ENCODE data around the gene RFTN1. TPM values are rescaled to one million over a fixed set of nuclear protein-coding genes. Genes with fewer than 3 reads are reported as not detected.
A peak's percentile ranks its signal among the peaks of the same experiment; 100 is the strongest.

RFTN1 gene
- total and polyA plus RNA-seq, 5 donors from 2014 or later = 87.1 to 111 (median 104) TPM

DNA sequence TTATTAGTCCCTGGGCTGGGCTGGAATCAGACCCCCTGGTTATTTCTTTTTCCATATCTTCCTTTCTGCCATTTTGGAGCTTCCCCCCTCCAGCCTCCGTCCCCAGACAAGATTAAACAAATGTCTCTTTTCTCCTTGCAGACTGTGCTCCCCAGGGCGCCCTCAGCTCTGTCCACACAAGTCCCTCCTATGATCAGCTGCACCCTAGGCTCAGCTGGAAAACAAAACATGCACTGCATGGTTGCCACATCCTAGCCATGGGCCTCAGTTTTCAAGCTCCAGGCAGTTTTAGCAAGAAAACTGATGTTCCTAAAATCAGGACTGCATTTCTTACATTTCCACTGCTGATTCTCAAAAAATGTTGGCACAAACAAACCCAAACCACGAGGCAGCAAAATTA is 23.5 kb upstream of the RFTN1 start:
- H3K9me3 ChIP-seq (ENCODE audit: control insufficient read depth in 2 of 2, low read length in 2 of 2) = no peaks in the 10 kb centered on the region
- no peak overlapping the region for H3K4me3 ChIP-seq (ENCODE audit: low read depth, low read length)
- no peaks in the 10 kb centered on the region for H3K4me1 ChIP-seq (ENCODE audit: control insufficient read depth, insufficient read depth, low read length, poor library complexity, severe bottlenecking)
- no peaks in the 10 kb centered on the region for H3K9me3 Mint-ChIP-seq
- no peaks in the 10 kb centered on the region for H3K36me3 Mint-ChIP-seq
- H3K27me3 ChIP-seq (ENCODE audit: control insufficient read depth, insufficient read depth, low read length) = peaks cover 18% of the 10 kb centered on the region
- H3K36me3 ChIP-seq (ENCODE audit: control insufficient read depth, insufficient read depth, low read length) = no peaks in the 10 kb centered on the region
- ATAC-seq (ENCODE audit: low read depth in 2 of 2) (no peak), DNase-seq (no peak)
- H3K27ac Mint-ChIP-seq = peak overlapping the region in 1 of 3 donors; percentile 63
- no peak overlapping the region for H3K4me3 Mint-ChIP-seq
- H3K27me3 Mint-ChIP-seq = peaks cover 51% of the 10 kb centered on the region
- H3K4me1 Mint-ChIP-seq = peaks cover 0 to 3% (median 0%) of the 10 kb centered on the region in 4 donors
- no peak overlapping the region for H3K27ac ChIP-seq (ENCODE audit: insufficient read depth, low read length, poor library complexity, severe bottlenecking)

DNA sequence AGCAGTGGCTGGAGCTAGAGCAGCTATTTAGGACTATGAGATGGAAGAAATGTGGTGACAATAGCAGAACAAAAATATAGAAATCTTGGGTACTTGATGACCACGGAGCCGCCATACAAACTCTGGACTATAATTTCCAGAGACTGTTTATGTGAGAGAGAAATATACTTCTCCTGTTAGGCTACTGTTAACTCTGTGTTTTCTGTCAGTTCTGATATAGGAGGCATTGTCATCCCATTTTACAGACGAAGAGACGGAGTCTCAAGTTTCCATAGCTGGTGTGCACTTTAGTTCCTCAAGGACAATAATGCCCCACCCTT is 22.8 kb upstream of the RFTN1 start:
- peaks cover 0 to 3% (median 0%) of the 10 kb centered on the region in 4 donors for H3K4me1 Mint-ChIP-seq
- no peaks in the 10 kb centered on the region for H3K36me3 ChIP-seq (ENCODE audit: control insufficient read depth, insufficient read depth, low read length)
- H3K27ac ChIP-seq (ENCODE audit: insufficient read depth, low read length, poor library complexity, severe bottlenecking) = no peak overlapping the region
- H3K9me3 Mint-ChIP-seq = no peaks in the 10 kb centered on the region
- peaks cover 53% of the 10 kb centered on the region for H3K27me3 Mint-ChIP-seq
- no peak overlapping the region for H3K4me3 Mint-ChIP-seq
- H3K4me3 ChIP-seq (ENCODE audit: low read depth, low read length) = no peak overlapping the region
- H3K4me1 ChIP-seq (ENCODE audit: control insufficient read depth, insufficient read depth, low read length, poor library complexity, severe bottlenecking) = no peaks in the 10 kb centered on the region
- H3K9me3 ChIP-seq (ENCODE audit: control insufficient read depth in 2 of 2, low read length in 2 of 2) = no peaks in the 10 kb centered on the region
- no peaks in the 10 kb centered on the region for H3K36me3 Mint-ChIP-seq
- peaks cover 18% of the 10 kb centered on the region for H3K27me3 ChIP-seq (ENCODE audit: control insufficient read depth, insufficient read depth, low read length)
- H3K27ac Mint-ChIP-seq = no peak overlapping the region
- DNase-seq (no peak), ATAC-seq (ENCODE audit: low read depth in 2 of 2) (no peak)

DNA sequence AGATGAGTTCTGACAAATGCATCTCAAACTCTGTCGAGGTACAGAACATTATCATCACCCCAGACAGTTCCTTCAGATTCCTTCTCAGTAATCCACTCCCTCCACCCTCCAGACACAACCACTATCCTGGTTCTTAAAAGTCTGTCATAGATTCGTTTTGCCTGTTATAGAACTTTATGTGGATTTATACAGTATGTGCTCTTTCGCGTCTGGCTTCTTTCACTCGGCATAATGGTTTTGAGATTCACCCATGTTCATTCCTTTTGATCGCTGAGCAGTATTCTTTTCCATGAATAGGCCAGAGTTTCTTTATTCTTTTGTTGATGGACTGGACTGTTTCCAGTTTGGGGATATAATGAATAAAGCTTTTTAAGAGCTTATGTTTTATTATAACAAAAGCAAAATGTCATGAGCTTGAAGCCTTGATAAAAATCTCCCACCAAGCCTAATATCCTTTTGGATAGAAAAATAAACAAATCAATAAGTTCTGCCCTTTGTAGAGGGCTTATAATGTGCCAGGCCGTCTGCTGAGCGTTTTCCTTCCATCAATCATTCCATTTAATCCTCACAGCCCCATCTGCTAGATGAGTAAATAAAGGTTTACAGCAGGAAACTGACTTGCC is 21.3 kb upstream of the RFTN1 start:
- no peak overlapping the region for H3K27ac ChIP-seq (ENCODE audit: insufficient read depth, low read length, poor library complexity, severe bottlenecking)
- no peaks in the 10 kb centered on the region for H3K36me3 ChIP-seq (ENCODE audit: control insufficient read depth, insufficient read depth, low read length)
- no peaks in the 10 kb centered on the region for H3K9me3 ChIP-seq (ENCODE audit: control insufficient read depth in 2 of 2, low read length in 2 of 2)
- peaks cover 0 to 3% (median 0%) of the 10 kb centered on the region in 4 donors for H3K4me1 Mint-ChIP-seq
- H3K9me3 Mint-ChIP-seq = no peaks in the 10 kb centered on the region
- ATAC-seq (ENCODE audit: low read depth in 2 of 2) (no peak), DNase-seq (no peak)
- H3K4me1 ChIP-seq (ENCODE audit: control insufficient read depth, insufficient read depth, low read length, poor library complexity, severe bottlenecking) = no peaks in the 10 kb centered on the region
- H3K27ac Mint-ChIP-seq = no peak overlapping the region
- peaks cover 14% of the 10 kb centered on the region for H3K27me3 ChIP-seq (ENCODE audit: control insufficient read depth, insufficient read depth, low read length)
- H3K36me3 Mint-ChIP-seq = no peaks in the 10 kb centered on the region
- no peak overlapping the region for H3K4me3 Mint-ChIP-seq
- peaks cover 46% of the 10 kb centered on the region for H3K27me3 Mint-ChIP-seq
- no peak overlapping the region for H3K4me3 ChIP-seq (ENCODE audit: low read depth, low read length)

DNA sequence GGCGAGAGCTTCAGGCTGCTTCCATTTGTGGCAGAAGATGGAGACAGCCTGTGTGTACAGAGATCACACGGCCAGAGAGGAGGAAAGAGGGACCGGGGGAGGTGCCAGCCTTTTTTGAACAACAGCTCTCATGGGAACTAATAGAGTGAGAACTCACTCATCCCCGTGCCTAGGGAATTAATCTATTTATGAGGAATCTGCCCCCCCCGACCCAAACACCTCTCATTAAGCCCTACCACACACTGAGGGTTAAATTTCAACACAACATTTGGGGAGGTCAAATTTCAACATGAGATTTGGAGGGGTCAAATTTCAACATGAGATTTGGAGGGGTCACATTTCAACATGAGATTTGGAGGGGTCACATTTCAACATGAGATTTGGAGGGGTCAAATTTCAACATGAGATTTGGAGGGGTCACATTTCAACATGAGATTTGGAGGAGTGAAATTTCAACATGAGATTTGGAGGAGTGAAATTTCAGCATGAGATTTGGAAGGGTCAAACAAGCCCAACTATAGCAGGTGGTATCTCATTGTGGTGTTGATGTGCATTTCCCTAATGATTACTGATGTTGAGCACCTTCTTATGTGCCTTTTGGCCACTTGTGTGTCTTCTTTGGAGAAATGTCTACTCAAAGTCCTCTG is 20.6 kb upstream of the RFTN1 start:
- Histone ChIP-seq H3K4me1 (ENCODE audit: control insufficient read depth, insufficient read depth, low read length, poor library complexity, severe bottlenecking) (no peaks in the 10 kb centered on the region), H3K4me3 (ENCODE audit: low read depth, low read length) (no peak overlapping the region), H3K27me3 (ENCODE audit: control insufficient read depth, insufficient read depth, low read length) (peaks cover 10% of the 10 kb centered on the region), H3K9me3 (ENCODE audit: control insufficient read depth in 2 of 2, low read length in 2 of 2) (no peaks in the 10 kb centered on the region), H3K36me3 (ENCODE audit: control insufficient read depth, insufficient read depth, low read length) (no peaks in the 10 kb centered on the region), H3K27ac (ENCODE audit: insufficient read depth, low read length, poor library complexity, severe bottlenecking) (no peak overlapping the region)
- peaks cover 0 to 7% (median 2%) of the 10 kb centered on the region in 4 donors for H3K4me1 Mint-ChIP-seq
- no peak overlapping the region for H3K27ac Mint-ChIP-seq
- DNase-seq = no peak
- no peaks in the 10 kb centered on the region for H3K9me3 Mint-ChIP-seq
- H3K27me3 Mint-ChIP-seq = peaks cover 43% of the 10 kb centered on the region
- no peaks in the 10 kb centered on the region for H3K36me3 Mint-ChIP-seq
- no peak for ATAC-seq (ENCODE audit: low read depth in 2 of 2)
- H3K4me3 Mint-ChIP-seq = no peak overlapping the region

DNA sequence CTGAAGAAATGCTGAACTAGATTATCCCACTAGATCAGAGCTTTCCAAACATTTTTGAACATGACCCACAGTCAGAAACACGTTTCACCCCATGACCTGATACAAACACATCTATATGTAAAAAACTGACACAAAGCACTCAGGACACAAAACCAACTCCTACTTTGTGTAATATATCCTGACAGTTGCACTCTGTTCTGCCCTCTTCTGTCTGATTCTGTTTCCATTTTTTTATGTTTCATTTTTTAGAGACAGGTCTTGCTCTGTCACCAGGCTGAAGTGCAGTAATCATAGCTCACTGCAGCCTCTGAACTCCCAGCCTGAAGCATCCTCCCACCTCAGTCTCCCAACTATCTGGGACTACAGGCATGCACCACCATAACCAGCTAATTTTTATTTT is 15.8 kb upstream of the RFTN1 start:
- Histone ChIP-seq H3K4me1 (ENCODE audit: control insufficient read depth, insufficient read depth, low read length, poor library complexity, severe bottlenecking) (no peaks in the 10 kb centered on the region), H3K9me3 (ENCODE audit: control insufficient read depth in 2 of 2, low read length in 2 of 2) (no peaks in the 10 kb centered on the region), H3K36me3 (ENCODE audit: control insufficient read depth, insufficient read depth, low read length) (no peaks in the 10 kb centered on the region), H3K27me3 (ENCODE audit: control insufficient read depth, insufficient read depth, low read length) (no peaks in the 10 kb centered on the region), H3K4me3 (ENCODE audit: low read depth, low read length) (no peak overlapping the region), H3K27ac (ENCODE audit: insufficient read depth, low read length, poor library complexity, severe bottlenecking) (no peak overlapping the region)
- Mint-ChIP-seq H3K27ac (peak overlapping the region in 2 of 3 donors; percentile 35 to 36), H3K4me3 (no peak overlapping the region), H3K27me3 (peaks cover 26% of the 10 kb centered on the region), H3K4me1 (peaks cover 0 to 8% (median 2%) of the 10 kb centered on the region in 4 donors), H3K9me3 (no peaks in the 10 kb centered on the region), H3K36me3 (peaks cover 3% of the 10 kb centered on the region)
- ATAC-seq (ENCODE audit: low read depth in 2 of 2) = peak; percentile 53 to 61
- DNase-seq = peak in 1 of 3 donors; percentile 41

DNA sequence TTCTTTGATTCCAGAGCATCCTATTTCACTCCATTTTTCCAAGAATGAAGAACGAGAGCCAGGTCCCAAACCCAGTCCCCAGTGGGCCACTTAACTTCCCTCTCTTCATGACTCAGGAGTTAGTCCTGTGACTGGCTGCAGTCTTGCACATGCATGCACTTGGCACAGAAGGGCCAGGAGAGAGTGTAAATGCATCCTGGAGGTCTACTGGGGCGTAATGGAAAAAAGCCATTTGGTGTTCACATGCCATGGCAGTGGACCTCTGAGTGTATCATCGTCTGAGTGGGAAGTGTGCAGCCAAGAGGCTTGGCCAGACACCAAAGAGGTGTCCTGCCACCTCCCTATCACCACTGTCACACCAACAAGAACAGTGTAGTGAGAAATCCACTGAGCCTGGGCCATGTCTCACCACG is 15.1 kb upstream of the RFTN1 start:
- DNase-seq = no peak
- H3K4me1 Mint-ChIP-seq = peaks cover 0 to 8% (median 2%) of the 10 kb centered on the region in 4 donors
- no peak for ATAC-seq (ENCODE audit: low read depth in 2 of 2)
- Histone ChIP-seq H3K4me3 (ENCODE audit: low read depth, low read length) (no peak overlapping the region), H3K27me3 (ENCODE audit: control insufficient read depth, insufficient read depth, low read length) (no peaks in the 10 kb centered on the region), H3K27ac (ENCODE audit: insufficient read depth, low read length, poor library complexity, severe bottlenecking) (no peak overlapping the region), H3K36me3 (ENCODE audit: control insufficient read depth, insufficient read depth, low read length) (no peaks in the 10 kb centered on the region), H3K4me1 (ENCODE audit: control insufficient read depth, insufficient read depth, low read length, poor library complexity, severe bottlenecking) (no peaks in the 10 kb centered on the region), H3K9me3 (ENCODE audit: control insufficient read depth in 2 of 2, low read length in 2 of 2) (no peaks in the 10 kb centered on the region)
- H3K27ac Mint-ChIP-seq = peak overlapping the region in 2 of 3 donors; percentile 36 to 79
- peaks cover 26% of the 10 kb centered on the region for H3K27me3 Mint-ChIP-seq
- H3K9me3 Mint-ChIP-seq = no peaks in the 10 kb centered on the region
- H3K36me3 Mint-ChIP-seq = peaks cover 3% of the 10 kb centered on the region
- no peak overlapping the region for H3K4me3 Mint-ChIP-seq

DNA sequence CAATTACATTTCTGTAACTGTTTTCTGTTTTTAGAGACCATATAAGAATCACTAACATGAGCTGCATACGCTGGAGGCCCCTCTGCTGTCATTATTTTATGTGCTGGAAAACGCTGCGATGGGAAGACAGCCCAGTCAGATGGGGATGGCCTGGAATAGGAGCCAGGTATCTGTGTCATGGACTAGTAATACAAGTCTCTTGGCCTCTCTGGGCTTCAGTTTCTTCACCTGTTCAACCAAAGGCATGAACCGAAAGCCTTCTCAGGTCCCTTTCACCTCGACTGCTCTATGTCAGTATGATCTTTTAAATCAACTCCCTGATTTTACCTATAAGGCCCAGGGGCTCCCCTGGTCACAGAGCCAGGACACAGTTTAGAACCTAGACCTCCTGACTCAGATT is 14.6 kb upstream of the RFTN1 start:
- no peaks in the 10 kb centered on the region for H3K36me3 ChIP-seq (ENCODE audit: control insufficient read depth, insufficient read depth, low read length)
- peaks cover 0 to 8% (median 2%) of the 10 kb centered on the region in 4 donors for H3K4me1 Mint-ChIP-seq

DNA sequence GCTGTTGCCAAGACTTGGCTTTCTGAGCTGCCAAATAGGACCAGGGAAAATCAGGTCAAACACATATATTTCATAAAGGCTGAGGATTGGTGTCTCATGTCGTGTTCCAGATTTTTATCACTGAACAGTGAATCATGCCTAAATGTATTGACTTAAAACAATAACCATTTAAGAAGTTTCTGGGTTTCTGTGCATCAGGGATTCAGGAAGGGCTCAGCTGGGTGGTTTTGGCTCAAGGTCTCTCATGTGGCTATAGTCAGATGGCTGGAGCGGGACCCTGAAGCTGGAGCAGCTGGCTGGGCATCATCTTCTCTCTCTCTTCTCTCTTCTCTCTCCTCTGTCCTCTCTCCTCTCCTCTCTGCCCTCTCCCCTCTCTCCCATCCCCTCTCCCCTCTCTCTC is 10.7 kb upstream of the RFTN1 start:
- Histone ChIP-seq H3K36me3 (ENCODE audit: control insufficient read depth, insufficient read depth, low read length) (no peaks in the 10 kb centered on the region), H3K27me3 (ENCODE audit: control insufficient read depth, insufficient read depth, low read length) (no peaks in the 10 kb centered on the region), H3K4me3 (ENCODE audit: low read depth, low read length) (no peak overlapping the region), H3K9me3 (ENCODE audit: control insufficient read depth in 2 of 2, low read length in 2 of 2) (peaks cover 0 to 5% of the 10 kb centered on the region in 2 experiments), H3K4me1 (ENCODE audit: control insufficient read depth, insufficient read depth, low read length, poor library complexity, severe bottlenecking) (no peaks in the 10 kb centered on the region), H3K27ac (ENCODE audit: insufficient read depth, low read length, poor library complexity, severe bottlenecking) (no peak overlapping the region)
- Mint-ChIP-seq H3K27me3 (no peaks in the 10 kb centered on the region), H3K36me3 (peaks cover 3% of the 10 kb centered on the region), H3K27ac (no peak overlapping the region), H3K9me3 (peaks cover 0 to 7% (median 0%) of the 10 kb centered on the region in 7 donors), H3K4me1 (peaks cover 0 to 16% (median 3%) of the 10 kb centered on the region in 4 donors), H3K4me3 (no peak overlapping the region)
- DNase-seq = no peak
- ATAC-seq (ENCODE audit: low read depth in 2 of 2) = no peak

More for the DNA sequence above, 14.6 kb upstream of the RFTN1 start:
- peak overlapping the region in 1 of 3 donors; percentile 79 for H3K27ac Mint-ChIP-seq
- no peaks in the 10 kb centered on the region for H3K9me3 Mint-ChIP-seq
- Histone ChIP-seq H3K9me3 (ENCODE audit: control insufficient read depth in 2 of 2, low read length in 2 of 2) (no peaks in the 10 kb centered on the region), H3K27me3 (ENCODE audit: control insufficient read depth, insufficient read depth, low read length) (no peaks in the 10 kb centered on the region), H3K4me1 (ENCODE audit: control insufficient read depth, insufficient read depth, low read length, poor library complexity, severe bottlenecking) (no peaks in the 10 kb centered on the region), H3K4me3 (ENCODE audit: low read depth, low read length) (no peak overlapping the region), H3K27ac (ENCODE audit: insufficient read depth, low read length, poor library complexity, severe bottlenecking) (no peak overlapping the region)
- H3K4me3 Mint-ChIP-seq = no peak overlapping the region
- peaks cover 22% of the 10 kb centered on the region for H3K27me3 Mint-ChIP-seq
- DNase-seq (no peak), ATAC-seq (ENCODE audit: low read depth in 2 of 2) (no peak)
- peaks cover 3% of the 10 kb centered on the region for H3K36me3 Mint-ChIP-seq
